PC-9 (cell line): ENCODE results near the gene PIK3R1. TPM values are rescaled to one million over a fixed set of nuclear protein-coding genes. Genes with fewer than 3 reads are reported as not detected.

ENCODE experiments used
- BruUV-seq: library from RNA; stranded (reverse); fragments of 400-500 nt; replicated peaks from 2 replicates; lab custom pipeline; 2021; lab: Mats Ljungman, UMichigan
- CTCF ChIA-PET: fragments of 300-600 bp; sonication (Branson Sonifier 250); formaldehyde crosslinking; loops from one replicate; lab custom pipeline; 2022; ENCODE audit warnings: antibody characterized with exemption; lab: Charles Lee
- POLR2A ChIA-PET: fragments of 300-600 bp; sonication (Branson Sonifier 250); formaldehyde crosslinking; loops from one replicate; lab custom pipeline; 2022; ENCODE audit warnings: antibody characterized with exemption; ENCODE audit not compliant: unreplicated experiment; lab: Charles Lee
- DNase-seq, 2 experiments: peaks; one replicate each; pipeline versions ENCODE4 v3.0.0 to v3.0.0-alpha.2; 2015 to 2022; ENCODE audit warnings: mixed read lengths in 1 of 2
- H2AFZ ChIP-seq: fragments of 200-600 bp; sonication (generic); 2 replicates; pipeline ENCODE4 v1.8.1; 2017; ENCODE audit warnings: antibody characterized with exemption
- H3F3A ChIP-seq: fragments of 200-600 bp; sonication (generic); 2 replicates; pipeline ENCODE4 v1.8.1; 2017; ENCODE audit warnings: antibody characterized with exemption, mild to moderate bottlenecking, low read depth; ENCODE audit not compliant: insufficient read depth
- H3K27ac ChIP-seq: fragments of 200-600 bp; sonication (generic); 2 replicates; pipeline ENCODE4 v1.6.1; 2016; ENCODE audit warnings: mixed run types
- H3K27me3 ChIP-seq: fragments of 200-600 bp; sonication (generic); 2 replicates; pipeline ENCODE4 v1.6.1; 2016; ENCODE audit warnings: low read depth, mixed run types; ENCODE audit not compliant: insufficient read depth
- H3K36me3 ChIP-seq: fragments of 200-600 bp; sonication (generic); 2 replicates; pipeline ENCODE4 v1.6.1; 2016; ENCODE audit warnings: low read depth, mixed run types
- H3K4me1 ChIP-seq: fragments of 200-600 bp; sonication (generic); replicated peaks from 2 replicates; pipeline ENCODE4 v1.6.1; 2016; ENCODE audit warnings: mixed run types; ENCODE audit not compliant: insufficient read depth
- H3K4me2 ChIP-seq: fragments of 200-600 bp; sonication (generic); 2 replicates; pipeline ENCODE4 v1.6.1; 2017; ENCODE audit warnings: mixed run types
- H3K4me3 ChIP-seq: fragments of 200-600 bp; sonication (generic); 2 replicates; pipeline ENCODE4 v1.6.1; 2016; ENCODE audit warnings: mixed run types
- H3K79me2 ChIP-seq: fragments of 200-600 bp; sonication (generic); 2 replicates; pipeline ENCODE4 v1.6.1; 2017; ENCODE audit warnings: low read depth, mixed run types
- H3K9me2 ChIP-seq: fragments of 200-600 bp; sonication (generic); 2 replicates; pipeline ENCODE4 v1.8.1; 2017; ENCODE audit warnings: mild to moderate bottlenecking; ENCODE audit not compliant: insufficient read depth
- H3K9me3 ChIP-seq: fragments of 200-600 bp; sonication (generic); 2 replicates; pipeline ENCODE4 v1.8.1; 2016; ENCODE audit warnings: low read depth; ENCODE audit not compliant: insufficient read depth
- H4K20me1 ChIP-seq: fragments of 200-600 bp; sonication (generic); 2 replicates; pipeline ENCODE4 v1.8.1; 2017; ENCODE audit not compliant: insufficient read depth
- CTCF ChIP-seq: fragments of 200-600 bp; sonication (generic); conservative IDR thresholded peaks from 2 replicates; pipeline ENCODE4 v1.6.1; 2017; ENCODE audit warnings: mixed run types, antibody characterized with exemption, mild to moderate bottlenecking, moderate library complexity
- EZH2 ChIP-seq: fragments of 200-600 bp; sonication (generic); IDR thresholded peaks from 2 replicates; pipeline ENCODE4 v1.8.0; 2017; ENCODE audit warnings: antibody characterized with exemption, low read depth
- intact Hi-C: fragments of 100-400 bp; cut with micrococcal nuclease; formaldehyde crosslinking; loops from one replicate; pipeline ENCODE4 v1.10.0; 2022; ENCODE audit not compliant: unreplicated experiment
- total RNA-seq: library from RNA; stranded (reverse); gene quantifications from 2 replicates; pipeline ENCODE4 v1.2.3, GENCODE V29; 2021

Gene PIK3R1
- total RNA-seq, 1 experiment from 2014 or later: 15.9 TPM

GRCh38 chr5:68248896-68249295, 33.3 kb downstream of the PIK3R1 start:
- Histone ChIP-seq H3K27ac (no peak overlapping the region), H3K27me3 (no peaks in the 10 kb centered on the region), H3F3A (peaks cover 2% of the 10 kb centered on the region; the same call in 1 of the 2 replicates), H3K36me3 (no peaks in the 10 kb centered on the region), H3K4me2 (no peak overlapping the region), H2AFZ (no peak overlapping the region), H3K4me3 (no peak overlapping the region), H4K20me1 (peaks cover 7% of the 10 kb centered on the region; the same call in 1 of the 2 replicates), H3K79me2 (no peaks in the 10 kb centered on the region), H3K9me3 (no peaks in the 10 kb centered on the region), H3K9me2 (no peaks in the 10 kb centered on the region), H3K4me1 (no peaks in the 10 kb centered on the region)
- TF ChIP-seq CTCF: no peak
- intact Hi-C loops: no loop called here
- BruUV-seq: no TSS peak
- no peak for DNase-seq
- ChIA-PET CTCF (no interaction called here), POLR2A (no interaction called here)

GRCh38 chr5:68249520-68249919, 34.0 kb downstream of the PIK3R1 start:
- no peak for DNase-seq
- intact Hi-C loops: no loop called here
- CTCF ChIA-PET: no interaction called here

GRCh38 chr5:68250661-68251298, 35.2 kb downstream of the PIK3R1 start:
- no peak overlapping the region for H3K4me3 ChIP-seq
- H3K9me3 ChIP-seq: no peaks in the 10 kb centered on the region
- no peaks in the 10 kb centered on the region for H3K79me2 ChIP-seq
- ChIA-PET CTCF (no interaction called here), POLR2A (no interaction called here)
- BruUV-seq: no TSS peak
- no peaks in the 10 kb centered on the region for H3K9me2 ChIP-seq
- no peak overlapping the region for H3K4me2 ChIP-seq
- TF ChIP-seq CTCF (no peak), EZH2 (no peak)
- no peak overlapping the region for H3K27ac ChIP-seq
- H3K4me1 ChIP-seq: no peaks in the 10 kb centered on the region
- H3K27me3 ChIP-seq: no peaks in the 10 kb centered on the region
- no peak overlapping the region for H2AFZ ChIP-seq
- intact Hi-C loops: loop anchor here (5.0 kb wide), 2 partner anchors 758 to 1438 kb away; no protein-coding TSS in a partner anchor
- H3F3A ChIP-seq: no peaks in the 10 kb centered on the region
- peaks cover 7% of the 10 kb centered on the region; the same call in 1 of the 2 replicates for H4K20me1 ChIP-seq
- H3K36me3 ChIP-seq: no peaks in the 10 kb centered on the region
- no peak for DNase-seq

More at GRCh38 chr5:68249520-68249919, 34.0 kb downstream of the PIK3R1 start:
- H3K27me3 ChIP-seq: no peaks in the 10 kb centered on the region
- no peaks in the 10 kb centered on the region for H3K9me2 ChIP-seq
- BruUV-seq: no TSS peak
- H3K4me1 ChIP-seq: no peaks in the 10 kb centered on the region
- peaks cover 7% of the 10 kb centered on the region; the same call in 1 of the 2 replicates for H4K20me1 ChIP-seq
- no peaks in the 10 kb centered on the region for H3K36me3 ChIP-seq
- no peak overlapping the region for H2AFZ ChIP-seq
- H3K79me2 ChIP-seq: no peaks in the 10 kb centered on the region
- POLR2A ChIA-PET: no interaction called here
- no peak overlapping the region for H3K4me3 ChIP-seq
- no peak overlapping the region for H3K27ac ChIP-seq
- no peaks in the 10 kb centered on the region for H3K9me3 ChIP-seq
- H3F3A ChIP-seq: no peaks in the 10 kb centered on the region
- H3K4me2 ChIP-seq: no peak overlapping the region
- no peak for TF ChIP-seq EZH2
- no peak for TF ChIP-seq CTCF
